HepG2 (cell line): Measurements from ENCODE around the gene ALK.

ENCODE experiments used
- ATF2 ChIP-seq: sonication (generic); formaldehyde crosslinking; IDR thresholded peaks from 2 replicates; pipeline ENCODE4 v1.4.0; 2020; ENCODE audit warnings: missing genetic modification reagents
- CTCF ChIP-seq: sonication (generic); formaldehyde crosslinking; IDR thresholded peaks from 2 replicates; pipeline ENCODE4 v1.5.0; 2020; ENCODE audit warnings: mild to moderate bottlenecking, missing genetic modification reagents, moderate library complexity
- MAX ChIP-seq: IDR thresholded peaks from 2 replicates; pipeline ENCODE4 v1.6.1; 2012; ENCODE audit warnings: inconsistent platforms
- POLR2A ChIP-seq, 2 experiments: IDR thresholded peaks; 2 replicates each; pipeline ENCODE4 v1.6.1; 2011; ENCODE audit warnings: low read depth in 2 of 2, low read length in 2 of 2, mild to moderate bottlenecking in 1 of 2, moderate library complexity in 1 of 2; ENCODE audit not compliant: insufficient read depth in 1 of 2
- SMC3 ChIP-seq: IDR thresholded peaks from 2 replicates; pipeline ENCODE4 v1.6.1; 2011; ENCODE audit warnings: low read length, improper control_type of control experiment
- ZNF772 ChIP-seq: sonication (generic); formaldehyde crosslinking; IDR thresholded peaks from 2 replicates; pipeline ENCODE4 v1.5.0; 2020; ENCODE audit warnings: mild to moderate bottlenecking, missing genetic modification reagents

GRCh38 chr2:29601321-29601720 is 320.1 kb downstream of the ALK start:
- TF ChIP-seq CTCF (CRISPR knock-in tag): no peak
- TF ChIP-seq POLR2A (IDR thresholded peaks at IDR 0.05; ENCODE audit: insufficient read depth in 1 of 2, low read depth in 2 of 2, low read length in 2 of 2): no peak
- TF ChIP-seq ATF2: no peak
- TF ChIP-seq MAX: no peak
- no peak for TF ChIP-seq ZNF772 (CRISPR knock-in tag)
- no peak for TF ChIP-seq SMC3
